GM20000 (cell line): ENCODE results near the gene BLTP3B.

Experiments
- DNase-seq: peaks from one replicate; pipeline ENCODE4 v3.0.0; 2012; ENCODE audit warnings: low spot score
- CTCF ChIP-seq: IDR thresholded peaks from 2 replicates; pipeline ENCODE4 v1.5.1; 2012; ENCODE audit warnings: mild to moderate bottlenecking, control low read depth; ENCODE audit errors: extremely low read depth, missing control alignments

Gene BLTP3B

GRCh38 chr12:100145643-100146042 is 3.0 kb upstream of the BLTP3B start:
- DNase-seq = no peak
- no peak for TF ChIP-seq CTCF

GRCh38 chr12:100141998-100142850 is 450 bp downstream of the BLTP3B start:
- DNase-seq = peak; percentile 52

GRCh38 chr12:100141666-100141997 is 1.0 kb downstream of the BLTP3B start:
- DNase-seq = peak; percentile 31
- no peak for TF ChIP-seq CTCF

More at GRCh38 chr12:100141998-100142850, 450 bp downstream of the BLTP3B start:
- TF ChIP-seq CTCF = no peak

- TF ChIP-seq CTCF = no peak
- no peak for DNase-seq
These were observed 3.9 kb downstream of the BLTP3B start for GRCh38 chr12:100138803-100139098.

- TF ChIP-seq CTCF = no peak
- DNase-seq = no peak
These were observed 4.4 kb downstream of the BLTP3B start for GRCh38 chr12:100138048-100138802.

GRCh38 chr12:100133200-100133599 is 9.5 kb downstream of the BLTP3B start:
- no peak for TF ChIP-seq CTCF
- no peak for DNase-seq

- DNase-seq = no peak
- peak; percentile 3 for TF ChIP-seq CTCF
These were observed 14.2 kb downstream of the BLTP3B start for GRCh38 chr12:100128512-100128908.
